Thymus (tissue), 11 donors: ENCODE results near the gene SUGP2. TPM values are rescaled to one million over a fixed set of nuclear protein-coding genes. Genes with fewer than 3 reads are reported as not detected.
A peak's percentile ranks its signal among the peaks of the same experiment; 100 is the strongest.

Experiments
- DNase-seq, 9 donors: peaks; one replicate each; pipeline ENCODE4 v3.0.0-alpha.2; 2013; ENCODE audit warnings: low spot score in 9 of 9, low read depth in 6 of 9, missing footprints in 1 of 9
- H3K27ac ChIP-seq, 2 donors: one replicate each; pipeline ENCODE4 v1.5.1; 2013; ENCODE audit warnings: control low read depth in 1 of 2, low read depth in 1 of 2, low read length in 1 of 2, mild to moderate bottlenecking in 1 of 2, moderate library complexity in 1 of 2
- H3K27me3 ChIP-seq, 2 donors: one replicate each; pipeline ENCODE4 v1.5.1; 2013; ENCODE audit warnings: low read length in 1 of 2; ENCODE audit not compliant: control insufficient read depth in 2 of 2, insufficient read depth in 1 of 2
- H3K36me3 ChIP-seq, 2 donors: one replicate each; pipeline ENCODE4 v1.5.1; 2013; ENCODE audit warnings: low read length in 1 of 2, mild to moderate bottlenecking in 1 of 2, moderate library complexity in 1 of 2; ENCODE audit not compliant: control insufficient read depth in 2 of 2, insufficient read depth in 2 of 2
- H3K4me1 ChIP-seq, 2 donors: one replicate each; pipeline ENCODE4 v1.5.1; 2013; ENCODE audit warnings: low read length in 2 of 2; ENCODE audit not compliant: control insufficient read depth in 2 of 2, insufficient read depth in 2 of 2
- H3K4me3 ChIP-seq, 2 donors: one replicate each; pipeline ENCODE4 v1.5.1; 2013; ENCODE audit warnings: low read length in 2 of 2, control low read depth in 1 of 2, mild to moderate bottlenecking in 1 of 2
- H3K9me3 ChIP-seq, 2 donors: one replicate each; pipeline ENCODE4 v1.5.1; 2013; ENCODE audit warnings: low read length in 1 of 2, mild to moderate bottlenecking in 1 of 2; ENCODE audit not compliant: control insufficient read depth in 2 of 2, insufficient read depth in 1 of 2
- WGBS: extraction: QIAGEN DNeasy Blood & Tissue Kit; methylation state at CpG from one replicate; pipeline ENCODE4 v1.1.7; 2013; 5-methylcytosine and 5-hydroxymethylcytosine counted together
- polyA plus RNA-seq: library from polyadenylated mRNA; stranded (reverse); fragments of 200-250 nt; gene quantifications from one replicate; pipeline ENCODE4 v1.2.3, GENCODE V29; 2013
- total RNA-seq: library from RNA; stranded (reverse); fragments of 120-200 nt; gene quantifications from one replicate; pipeline ENCODE4 v1.2.4, GENCODE V29; 2013
- donor health status: healthy.

SUGP2 gene
- total and polyA plus RNA-seq, 2 donors = 45.3 to 129 TPM

DNA sequence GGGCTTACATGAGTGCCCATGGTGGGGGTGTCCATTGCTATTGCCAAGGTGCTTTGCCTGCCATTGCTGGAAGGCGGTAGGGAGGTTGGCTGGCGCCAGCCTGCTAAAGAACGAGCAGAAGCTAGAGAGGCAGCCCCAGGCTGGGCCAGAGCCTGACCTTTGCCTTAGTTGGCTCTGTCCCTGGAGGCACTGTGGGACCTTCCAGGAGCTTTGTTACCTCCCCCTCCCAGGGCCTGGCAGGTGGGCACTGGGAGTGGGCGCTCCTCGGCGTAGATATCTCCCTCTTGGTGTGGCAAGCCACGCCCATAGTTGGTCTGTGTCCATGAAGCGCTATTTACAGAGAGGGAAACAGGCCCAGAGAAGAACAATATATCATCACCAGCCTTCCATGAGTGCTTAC lies 28.2 kb upstream of the SUGP2 start:
- WGBS = 99% methylated on average over 8 of the region's 8 CpGs
- peaks cover 0 to 59% of the 10 kb centered on the region in 2 donors for H3K4me1 ChIP-seq
- no peak overlapping the region for H3K4me3 ChIP-seq
- peaks cover 31 to 36% of the 10 kb centered on the region in 2 donors for H3K36me3 ChIP-seq
- H3K9me3 ChIP-seq = no peaks in the 10 kb centered on the region
- DNase-seq = no peak
- H3K27ac ChIP-seq = peak overlapping the region; percentile 17 to 37
- no peaks in the 10 kb centered on the region for H3K27me3 ChIP-seq

DNA sequence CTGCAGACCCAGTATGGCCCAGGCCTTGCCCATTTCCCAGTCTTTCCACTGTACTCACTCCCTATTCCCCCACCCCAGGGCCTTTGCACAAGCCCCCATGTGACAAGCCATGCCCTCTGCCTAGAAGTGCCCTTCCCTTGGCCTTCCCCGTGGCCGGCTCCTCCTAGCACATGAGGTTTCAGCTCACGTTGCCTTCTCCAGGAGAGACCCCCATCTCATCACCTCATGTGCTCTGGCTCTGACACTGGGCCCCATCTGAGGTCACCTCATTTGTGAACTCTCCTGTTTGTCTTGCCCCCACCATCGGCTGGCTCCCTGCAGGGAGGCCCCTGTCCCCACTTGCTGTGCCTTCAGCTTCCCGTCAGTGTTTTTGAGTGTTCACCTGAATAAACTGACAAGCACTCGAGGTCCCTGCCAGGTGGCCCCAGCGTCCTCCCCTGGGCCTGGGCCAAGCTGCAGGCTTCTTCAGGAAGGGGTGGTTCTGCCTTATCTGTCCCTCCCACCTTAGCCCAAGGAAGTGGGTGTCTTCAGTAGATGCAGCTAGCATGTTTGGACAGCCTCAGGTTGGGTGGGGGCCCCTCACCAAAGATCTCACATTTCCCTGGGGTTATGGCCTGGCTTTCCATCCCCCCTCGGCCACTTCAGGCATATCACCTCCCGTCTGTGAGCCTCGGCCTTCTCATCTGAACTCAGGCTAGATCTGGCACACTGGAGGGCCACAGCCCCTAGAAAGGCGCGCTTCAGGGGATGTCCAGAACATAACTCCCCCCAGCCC lies 26.7 kb upstream of the SUGP2 start:
- Histone ChIP-seq H3K27me3 (no peaks in the 10 kb centered on the region), H3K9me3 (no peaks in the 10 kb centered on the region), H3K4me1 (peaks cover 0 to 50% of the 10 kb centered on the region in 2 donors), H3K4me3 (no peak overlapping the region), H3K27ac (peak overlapping the region in 1 of 2 donors; percentile 68), H3K36me3 (peaks cover 42 to 48% of the 10 kb centered on the region in 2 donors)
- DNase-seq = peak in 1 of 9 donors; percentile 13
- WGBS = 88% methylated on average over 12 of the region's 12 CpGs

DNA sequence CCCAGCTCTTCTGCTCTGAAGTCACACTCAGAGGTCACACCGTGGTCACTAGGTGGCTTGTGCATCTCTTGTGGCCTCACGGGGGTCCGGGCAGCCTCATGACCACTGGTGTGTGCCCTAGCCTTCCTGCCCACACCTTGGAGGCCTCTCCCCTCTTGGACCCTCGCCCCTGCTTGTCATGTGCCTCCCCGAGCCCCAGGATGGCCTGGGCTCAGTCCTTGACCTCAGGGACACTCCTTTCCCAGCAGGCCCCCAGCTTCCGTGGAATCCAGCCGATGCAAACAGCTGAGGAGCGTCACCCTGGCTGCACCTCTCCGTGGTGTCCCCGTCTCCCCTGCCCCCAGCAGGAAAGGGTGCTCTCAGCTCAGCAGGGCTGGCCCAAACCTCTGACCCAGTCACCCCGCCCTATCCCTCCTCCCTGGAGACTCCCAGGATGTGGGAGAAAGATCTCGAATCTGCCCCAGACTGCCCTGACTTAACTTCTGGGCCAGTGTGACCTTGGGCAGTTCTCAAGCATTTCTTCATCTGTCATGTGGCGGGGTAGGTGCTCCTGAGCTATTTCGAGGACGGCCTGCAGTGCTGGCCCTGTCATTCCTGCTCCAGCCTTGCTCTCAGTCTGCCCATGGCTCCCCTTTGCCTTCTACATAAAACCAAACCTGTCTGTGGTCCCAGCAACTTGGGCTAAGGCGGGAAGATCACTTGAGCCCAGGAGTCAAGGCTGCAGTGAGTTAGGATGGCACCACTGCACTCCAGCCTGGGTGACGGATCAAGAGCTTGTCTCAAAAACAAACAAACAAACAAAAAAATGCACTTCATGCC lies 25.9 kb upstream of the SUGP2 start:
- 89% methylated on average over 17 of the region's 17 CpGs for WGBS
- no peaks in the 10 kb centered on the region for H3K9me3 ChIP-seq
- H3K27ac ChIP-seq = peak overlapping the region in 1 of 2 donors; percentile 68
- peaks cover 0 to 44% of the 10 kb centered on the region in 2 donors for H3K4me1 ChIP-seq
- H3K4me3 ChIP-seq = no peak overlapping the region
- DNase-seq = no peak
- H3K36me3 ChIP-seq = peaks cover 50 to 56% of the 10 kb centered on the region in 2 donors
- no peaks in the 10 kb centered on the region for H3K27me3 ChIP-seq

DNA sequence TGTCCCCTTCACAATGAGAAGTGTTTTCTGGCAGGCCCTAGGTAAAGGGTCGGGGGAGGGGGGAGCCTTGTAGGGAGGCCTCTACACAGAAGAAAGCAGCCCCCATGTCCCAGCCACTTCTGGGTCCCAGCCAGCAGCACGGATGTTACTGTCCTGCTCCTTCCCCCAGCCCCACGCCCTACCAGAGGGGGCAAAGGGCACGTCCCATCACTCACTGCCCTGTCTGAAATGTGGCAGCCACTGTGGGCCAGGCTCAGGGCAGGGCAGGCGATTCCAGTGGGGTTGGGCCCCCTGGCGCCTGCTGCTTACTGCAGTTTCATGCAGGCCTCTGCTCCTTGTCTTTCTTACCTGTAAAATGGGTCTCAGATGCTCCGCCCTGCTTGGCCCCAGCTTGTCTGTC lies 24.4 kb upstream of the SUGP2 start:
- no peak overlapping the region for H3K27ac ChIP-seq
- H3K9me3 ChIP-seq = no peaks in the 10 kb centered on the region
- peaks cover 0 to 36% of the 10 kb centered on the region in 2 donors for H3K4me1 ChIP-seq
- no peak for DNase-seq
- over 99% methylated on average over 7 of the region's 7 CpGs for WGBS
- peaks cover 60 to 71% of the 10 kb centered on the region in 2 donors for H3K36me3 ChIP-seq
- no peak overlapping the region for H3K4me3 ChIP-seq
- no peaks in the 10 kb centered on the region for H3K27me3 ChIP-seq

DNA sequence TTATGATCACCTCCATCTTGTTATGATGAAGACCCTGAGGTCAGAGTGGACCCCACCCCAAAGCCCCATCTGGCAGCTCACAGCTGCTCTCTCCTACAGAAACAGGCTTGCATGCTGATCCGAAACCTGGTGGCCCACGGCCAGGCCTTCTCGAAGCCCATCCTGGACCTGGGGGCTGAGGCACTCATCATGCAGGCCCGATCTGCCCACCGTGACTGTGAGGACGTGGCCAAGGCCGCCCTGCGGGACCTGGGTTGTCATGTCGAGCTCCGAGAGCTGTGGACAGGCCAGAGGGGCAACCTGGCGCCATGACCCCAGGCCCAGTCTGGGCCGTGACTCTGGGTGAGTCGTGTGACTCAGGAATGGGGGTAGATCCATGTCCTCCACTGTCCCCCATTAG lies 24.0 kb upstream of the SUGP2 start:
- H3K27me3 ChIP-seq = no peaks in the 10 kb centered on the region
- WGBS = 97% methylated on average over 13 of the region's 13 CpGs
- peaks cover 0 to 32% of the 10 kb centered on the region in 2 donors for H3K4me1 ChIP-seq
- no peak overlapping the region for H3K27ac ChIP-seq
- no peaks in the 10 kb centered on the region for H3K9me3 ChIP-seq
- no peak overlapping the region for H3K4me3 ChIP-seq
- no peak for DNase-seq
- peaks cover 64 to 75% of the 10 kb centered on the region in 2 donors for H3K36me3 ChIP-seq

DNA sequence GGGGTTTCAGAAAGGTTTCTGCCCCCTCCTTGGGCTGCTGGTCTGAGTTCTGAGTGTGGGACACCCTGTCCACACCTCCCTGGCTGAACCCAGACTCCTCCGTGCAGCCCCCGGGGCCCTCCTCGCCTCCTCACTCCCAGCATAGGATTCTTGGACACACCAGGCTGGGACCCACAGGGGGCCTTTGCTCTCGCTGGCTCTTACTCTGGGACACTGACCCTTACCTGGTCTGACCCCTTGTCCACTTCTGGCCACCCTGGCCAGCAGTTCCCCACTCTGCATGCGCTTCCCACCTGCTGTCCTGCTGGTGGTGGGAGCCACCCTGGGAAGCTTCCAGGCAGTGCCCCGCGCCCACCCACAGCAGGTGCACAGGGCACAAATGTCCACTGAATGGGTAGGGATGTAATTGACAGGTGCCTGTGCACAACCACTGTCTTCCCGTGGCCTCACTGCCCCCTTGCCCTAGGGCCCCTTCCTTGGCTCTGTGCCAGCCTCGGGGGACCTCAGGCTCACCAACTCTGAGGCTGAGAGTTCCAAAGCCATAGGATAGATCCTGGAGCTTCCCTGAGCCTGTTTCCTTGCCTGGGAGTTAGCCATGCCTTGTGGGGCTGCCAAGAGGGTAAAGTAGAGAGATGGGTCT lies 23.4 kb upstream of the SUGP2 start:
- 93% methylated on average over 9 of the region's 9 CpGs for WGBS
- no peak overlapping the region for H3K4me3 ChIP-seq
- H3K4me1 ChIP-seq = peaks cover 0 to 26% of the 10 kb centered on the region in 2 donors
- H3K27me3 ChIP-seq = no peaks in the 10 kb centered on the region
- DNase-seq = no peak
- H3K27ac ChIP-seq = no peak overlapping the region
- peaks cover 70 to 77% of the 10 kb centered on the region in 2 donors for H3K36me3 ChIP-seq
- no peaks in the 10 kb centered on the region for H3K9me3 ChIP-seq

DNA sequence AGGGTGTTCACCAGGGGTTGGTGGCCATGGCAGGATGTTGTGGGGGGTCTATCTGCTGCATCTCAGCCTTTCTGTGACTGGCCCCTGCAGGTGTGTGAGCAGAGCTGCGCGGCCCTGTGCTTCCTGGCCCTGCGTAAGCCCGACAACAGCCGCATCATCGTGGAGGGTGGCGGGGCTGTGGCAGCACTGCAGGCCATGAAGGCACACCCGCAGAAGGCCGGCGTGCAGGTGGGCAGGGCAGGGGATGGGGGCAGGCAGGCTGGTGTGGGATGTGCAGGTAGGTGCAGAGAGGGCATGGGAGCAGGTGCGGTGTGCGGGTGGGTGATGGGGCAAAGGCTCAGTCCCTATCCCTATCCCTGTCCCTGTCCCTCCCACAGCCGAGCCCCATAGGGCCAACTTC lies 22.4 kb upstream of the SUGP2 start:
- H3K36me3 ChIP-seq = peaks cover 80 to 82% of the 10 kb centered on the region in 2 donors
- 98% methylated on average over 13 of the region's 13 CpGs for WGBS
- DNase-seq = peak in 1 of 9 donors; percentile 38
- H3K27me3 ChIP-seq = no peaks in the 10 kb centered on the region
- peak overlapping the region in 1 of 2 donors; percentile 51 for H3K27ac ChIP-seq
- no peaks in the 10 kb centered on the region for H3K9me3 ChIP-seq
- H3K4me3 ChIP-seq = no peak overlapping the region
- H3K4me1 ChIP-seq = peaks cover 0 to 18% of the 10 kb centered on the region in 2 donors

DNA sequence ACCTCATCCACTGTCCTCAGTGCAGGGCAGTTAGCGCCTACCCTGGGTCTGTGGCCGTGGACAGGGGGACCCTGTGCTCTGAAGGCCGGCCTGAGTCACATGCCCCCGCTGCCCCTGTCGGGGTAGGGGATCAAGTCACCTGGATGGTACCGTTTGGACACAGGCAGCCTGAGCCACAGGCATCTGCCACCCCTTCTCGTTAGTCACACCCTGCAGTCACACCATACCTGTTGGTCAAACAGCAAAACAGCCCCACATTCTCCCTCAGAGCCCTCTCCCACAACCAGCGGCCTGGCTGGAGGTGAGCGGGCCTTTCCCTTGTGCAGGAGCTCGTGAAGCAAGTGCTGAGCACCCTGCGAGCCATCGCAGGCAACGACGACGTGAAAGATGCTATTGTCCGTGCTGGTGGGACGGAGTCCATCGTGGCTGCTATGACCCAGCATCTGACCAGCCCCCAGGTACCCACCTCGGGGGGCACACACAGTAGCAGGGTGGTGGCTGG lies 21.7 kb upstream of the SUGP2 start:
- peaks cover 81 to 85% of the 10 kb centered on the region in 2 donors for H3K36me3 ChIP-seq
- no peak overlapping the region for H3K4me3 ChIP-seq
- peaks cover 0 to 13% of the 10 kb centered on the region in 2 donors for H3K4me1 ChIP-seq
- no peaks in the 10 kb centered on the region for H3K27me3 ChIP-seq
- DNase-seq = no peak
- H3K9me3 ChIP-seq = no peaks in the 10 kb centered on the region
- 99% methylated on average over 19 of the region's 19 CpGs for WGBS
- no peak overlapping the region for H3K27ac ChIP-seq
